Caki2 (cell line): Measurements from ENCODE around the gene QSOX2. TPM values are rescaled to one million over a fixed set of nuclear protein-coding genes. Genes with fewer than 3 reads are reported as not detected.

Experiments used
- DNase-seq: peaks from one replicate; pipeline ENCODE4 v3.0.0-alpha.2; 2015; ENCODE audit warnings: low read depth
- in situ Hi-C: cut with HindIII; loops from 2 replicates; pipeline ENCODE4 v1.10.0; 2016; ENCODE audit warnings: low sequenced_read_pairs, low pct_unique_long_range_greater_than_20kb, mixed read lengths
- total RNA-seq: library from RNA; depleted of rRNA; stranded (reverse); fragments of >200 nt; shearing (Covaris generic); gene quantifications from 2 replicates; pipeline ENCODE4 v1.2.3, GENCODE V29; 2014; ENCODE audit warnings: low replicate concordance

Gene QSOX2
- total RNA-seq, 1 experiment from 2014 or later, result 16.4 TPM

DNA sequence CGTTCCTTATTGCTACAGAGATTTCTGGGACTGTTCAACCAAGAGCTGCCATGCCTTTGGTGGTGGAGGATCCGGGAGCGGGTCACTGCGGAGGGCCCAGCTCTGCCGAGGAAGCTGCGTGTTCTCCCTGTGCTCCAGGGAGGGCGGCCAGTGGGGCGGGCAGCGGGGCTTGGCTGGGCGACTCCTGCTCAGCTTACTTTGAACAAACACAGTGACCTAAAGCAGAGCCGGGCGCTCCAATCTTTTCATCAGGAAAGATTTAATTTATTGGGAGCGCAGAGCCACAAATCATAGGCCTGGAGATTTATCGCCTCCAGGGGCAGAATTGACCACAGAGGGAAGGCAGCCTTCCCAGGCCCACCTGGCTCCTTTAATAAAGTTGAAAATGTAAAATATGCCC is 68.4 kb downstream of the QSOX2 start:
- in situ Hi-C loops, result no loop called here
- DNase-seq, result no peak

DNA sequence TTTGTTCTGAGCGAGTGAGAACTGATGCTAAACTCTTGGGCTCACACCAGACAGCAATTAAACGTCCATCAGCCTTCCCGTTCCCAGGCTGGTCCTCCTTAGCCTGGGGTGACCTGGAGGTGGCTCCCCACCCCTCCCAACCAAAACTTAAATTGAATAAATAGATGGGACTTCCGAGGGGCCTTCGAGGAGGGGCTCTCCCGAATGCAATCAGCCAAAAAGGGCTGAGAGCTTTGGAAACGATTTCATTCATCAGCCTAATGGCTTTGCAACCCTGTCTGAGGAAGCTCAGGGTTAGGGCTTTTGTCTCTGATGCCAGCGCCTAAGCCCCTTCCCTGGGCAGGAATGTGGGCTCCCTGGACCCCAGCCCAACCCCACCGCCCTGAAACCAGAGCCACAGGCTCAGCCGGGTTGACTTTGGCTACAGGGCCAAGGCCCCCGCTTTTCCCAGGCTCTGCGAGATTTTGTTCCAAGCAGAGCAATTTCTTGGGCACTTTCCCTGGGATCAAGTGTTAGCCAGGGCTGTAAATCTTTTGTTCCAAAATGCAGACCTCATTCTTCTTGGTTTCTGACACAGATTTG is 69.9 kb downstream of the QSOX2 start:
- no peak for DNase-seq
- in situ Hi-C loops, result no loop called here

DNA sequence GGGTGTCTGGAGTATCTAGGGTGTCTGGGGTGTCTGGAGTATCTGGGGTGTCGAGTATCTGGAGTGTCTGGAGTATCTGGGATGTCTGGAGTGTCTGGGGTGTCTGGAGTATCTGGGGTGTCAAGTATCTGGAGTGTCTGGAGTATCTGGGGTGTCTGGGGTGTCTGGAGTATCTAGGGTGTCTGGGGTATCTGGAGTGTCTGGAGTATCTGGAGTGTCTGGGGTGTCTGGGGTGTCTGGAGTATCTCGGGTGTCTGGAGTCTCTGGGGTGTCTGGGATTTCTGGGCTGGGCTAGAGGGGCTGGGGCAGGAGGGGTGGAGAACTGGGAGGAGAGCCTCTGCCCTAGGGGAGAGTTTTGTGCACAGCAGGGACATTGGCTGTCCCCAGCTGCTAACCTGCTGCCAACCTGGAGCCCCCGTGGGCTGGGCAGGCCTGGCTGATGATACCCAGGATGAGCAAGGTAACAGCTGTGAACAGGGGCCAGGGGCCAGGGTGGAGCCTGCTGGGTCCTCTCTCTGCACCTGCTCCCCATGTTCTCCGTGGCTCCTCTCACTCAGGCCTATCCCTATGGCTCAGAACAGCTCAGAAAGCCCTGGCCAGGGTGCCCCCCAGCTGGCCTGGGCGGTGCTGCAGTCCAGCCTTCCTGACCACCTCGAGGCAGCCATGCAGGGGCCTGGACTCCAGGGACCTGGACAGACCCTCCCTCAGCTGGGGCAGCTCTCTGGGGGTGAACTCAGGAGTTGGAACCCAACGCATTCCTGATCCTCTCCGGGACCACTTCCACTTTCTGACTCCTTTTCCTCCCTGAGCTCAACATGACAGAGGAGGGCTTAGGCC is 70.6 kb downstream of the QSOX2 start:
- in situ Hi-C loops, result no loop called here
- DNase-seq, result no peak

DNA sequence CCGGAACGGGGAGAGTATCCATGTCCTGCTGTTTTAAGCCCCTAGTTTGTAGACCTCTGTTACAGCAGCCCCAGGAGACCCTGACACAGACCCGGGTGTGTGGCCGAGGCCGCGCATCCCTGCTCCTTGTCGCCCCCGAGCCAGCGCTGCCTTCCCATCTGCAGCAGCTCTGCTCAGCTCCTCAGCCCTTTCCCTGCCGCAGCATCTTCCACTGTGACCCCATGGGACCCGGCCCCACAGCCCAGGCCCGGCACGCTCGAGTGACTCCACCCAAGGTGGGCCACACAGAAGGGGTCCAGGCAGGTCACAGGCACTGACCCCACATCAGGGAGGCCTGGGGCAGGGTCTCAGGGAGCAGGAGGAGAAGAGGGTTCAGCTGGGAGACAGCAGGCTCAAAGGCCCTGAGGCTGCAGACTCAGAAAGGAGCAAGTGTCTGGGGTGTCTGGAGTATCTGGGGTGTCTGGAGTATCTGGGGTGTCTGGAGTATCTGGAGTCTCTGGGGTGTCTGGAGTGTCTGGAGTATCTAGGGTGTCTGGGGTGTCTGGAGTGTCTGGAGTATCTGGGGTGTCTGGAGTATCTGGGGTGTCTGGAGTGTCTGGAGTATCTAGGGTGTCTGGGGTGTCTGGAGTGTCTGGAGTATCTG is 71.8 kb downstream of the QSOX2 start:
- in situ Hi-C loops, result no loop called here
- DNase-seq, result no peak

DNA sequence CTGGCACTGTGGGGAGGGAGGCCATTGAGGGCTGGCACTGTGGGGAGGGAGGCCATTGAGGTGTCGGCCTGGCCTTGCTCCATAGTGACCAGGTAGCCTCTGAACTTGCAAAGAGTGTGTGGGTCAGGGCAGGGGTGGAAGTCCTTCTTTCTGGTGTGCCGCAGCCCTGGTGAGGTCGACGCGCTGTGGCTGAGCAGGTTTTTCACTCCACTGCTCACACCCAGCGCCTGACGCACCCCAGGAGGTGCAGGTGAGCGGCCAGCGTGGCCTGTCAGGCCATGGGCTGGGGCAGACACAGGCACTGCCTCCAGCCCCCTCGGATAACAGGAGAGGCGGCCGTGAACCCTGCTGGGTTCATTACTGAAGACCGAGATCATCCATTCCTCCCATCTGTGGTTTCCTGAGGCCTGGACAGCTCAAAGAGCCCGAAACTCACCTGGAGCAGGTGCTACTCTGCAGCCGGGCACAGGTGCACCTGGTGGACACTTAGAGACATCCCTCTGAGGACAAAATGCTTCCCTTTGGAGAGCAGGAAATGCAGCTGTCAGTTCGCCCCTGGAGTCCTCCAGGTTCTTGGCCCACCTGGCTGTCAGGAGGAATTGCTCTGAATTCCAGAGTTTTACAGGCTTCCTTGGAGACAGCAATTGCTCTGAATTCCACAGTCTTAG is 73.1 kb downstream of the QSOX2 start:
- DNase-seq, result no peak
- in situ Hi-C loops, result no loop called here

DNA sequence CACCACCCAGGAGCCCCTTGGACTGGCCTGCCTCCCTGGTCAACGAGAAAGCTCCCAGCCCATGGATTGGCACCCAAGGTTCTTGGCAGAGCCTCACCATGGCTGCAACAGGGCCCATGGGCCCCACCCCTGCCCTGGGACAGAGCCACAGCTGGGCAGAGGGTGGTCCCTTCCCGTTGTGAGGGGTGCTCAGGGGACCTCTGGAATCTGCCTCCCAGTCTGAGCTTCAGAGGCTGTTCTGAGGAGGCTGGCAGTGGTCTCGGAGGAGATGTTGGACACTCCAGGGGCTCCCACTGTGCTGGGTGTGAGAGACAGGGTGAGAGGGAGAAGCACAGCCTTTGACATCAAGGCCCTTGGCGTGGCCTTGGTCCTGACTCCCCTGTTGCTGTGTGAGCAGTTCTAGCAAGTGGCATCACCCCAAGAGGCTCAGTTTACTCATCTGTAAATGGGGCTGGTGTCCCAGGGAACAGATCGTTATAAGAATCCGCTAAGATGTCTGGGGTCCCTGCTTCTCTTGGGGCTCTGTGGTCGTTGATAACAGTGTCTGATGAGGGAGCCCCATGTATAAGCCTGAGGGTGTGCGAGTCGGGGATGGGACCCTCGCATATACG is 73.7 kb downstream of the QSOX2 start:
- in situ Hi-C loops, result no loop called here
- no peak for DNase-seq

DNA sequence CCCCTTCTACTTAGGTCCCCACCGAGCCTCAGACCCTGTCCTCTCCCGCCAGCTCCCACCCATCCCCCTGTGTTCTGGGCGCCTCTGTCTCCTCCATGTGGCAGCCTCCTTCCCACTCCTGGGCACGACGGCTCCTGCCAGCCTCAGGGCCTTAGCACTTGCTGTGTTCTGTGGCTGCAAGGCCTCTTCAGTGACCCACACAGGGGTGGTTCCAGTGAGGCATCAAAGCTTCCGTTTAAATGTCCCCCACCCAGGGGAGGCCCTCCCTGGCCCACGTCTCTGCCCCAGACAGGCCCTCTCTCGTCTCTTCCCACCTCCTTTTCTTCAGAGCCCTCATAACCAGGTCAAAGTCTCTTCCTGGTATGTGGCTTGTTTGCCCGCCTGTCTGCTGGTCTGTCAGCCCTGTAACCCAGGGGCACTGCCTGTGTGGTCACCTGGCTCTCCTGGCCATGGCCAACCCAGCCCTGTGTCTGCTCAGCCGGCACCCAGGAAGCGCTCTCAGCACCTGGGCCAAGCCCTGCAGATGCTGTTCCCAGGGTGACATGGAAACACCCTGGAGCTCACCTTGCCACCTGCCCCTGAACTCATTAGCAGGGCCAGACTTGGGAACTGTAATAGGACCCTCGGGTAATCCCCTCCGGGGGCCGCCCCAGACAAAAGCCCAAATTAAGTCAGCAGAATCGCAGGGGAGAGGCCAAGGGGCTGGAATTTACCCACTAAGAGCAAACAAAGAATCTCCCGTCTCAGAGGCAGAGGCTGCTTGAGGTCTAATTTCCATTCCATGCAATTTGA is 74.4 kb downstream of the QSOX2 start:
- in situ Hi-C loops, result no loop called here
- no peak for DNase-seq

DNA sequence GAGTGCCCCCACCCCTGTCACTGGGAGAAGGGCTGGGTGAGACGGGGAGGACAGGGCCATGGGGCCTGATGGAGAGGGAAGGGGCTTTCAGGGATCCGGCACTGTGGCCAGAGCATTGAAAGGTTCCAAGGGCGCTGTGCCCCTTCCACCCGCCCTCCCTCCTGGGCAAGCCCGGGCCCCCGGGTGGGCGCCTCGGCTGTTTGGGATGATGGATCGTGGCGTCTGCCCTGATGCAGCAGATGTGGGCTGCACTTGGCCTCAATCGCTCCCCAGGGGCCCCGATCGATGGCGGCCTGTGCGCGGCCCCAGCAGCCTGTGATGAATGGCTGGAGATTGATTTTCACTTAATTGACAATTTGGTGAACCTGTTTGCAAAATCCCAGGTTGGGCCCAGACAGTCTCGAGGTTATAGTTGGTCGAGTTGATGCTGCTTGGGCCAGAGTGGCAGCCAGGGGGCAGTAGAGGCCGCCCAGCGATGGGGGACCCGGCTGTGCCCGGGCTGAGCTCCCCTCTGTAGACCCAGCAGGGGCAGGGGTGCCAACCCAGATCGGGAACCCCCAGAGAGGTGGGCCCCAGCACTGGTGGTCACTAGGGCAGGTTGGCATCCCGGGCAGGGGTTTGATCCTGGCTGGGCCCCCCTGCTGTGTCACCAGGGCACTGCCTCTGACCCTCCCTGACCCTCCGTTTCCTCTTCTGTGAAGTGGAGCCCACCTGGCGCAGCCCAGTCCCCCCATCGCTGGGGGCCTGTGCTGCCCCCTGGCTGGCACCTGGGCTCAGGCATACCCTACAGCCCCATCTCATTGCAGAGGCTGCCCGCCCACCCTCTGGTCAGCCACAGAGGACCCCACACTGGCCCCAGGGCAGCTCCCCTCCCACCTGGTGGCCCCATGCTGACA is 75.4 kb downstream of the QSOX2 start:
- peak; percentile 8 for DNase-seq
- in situ Hi-C loops, result no loop called here

DNA sequence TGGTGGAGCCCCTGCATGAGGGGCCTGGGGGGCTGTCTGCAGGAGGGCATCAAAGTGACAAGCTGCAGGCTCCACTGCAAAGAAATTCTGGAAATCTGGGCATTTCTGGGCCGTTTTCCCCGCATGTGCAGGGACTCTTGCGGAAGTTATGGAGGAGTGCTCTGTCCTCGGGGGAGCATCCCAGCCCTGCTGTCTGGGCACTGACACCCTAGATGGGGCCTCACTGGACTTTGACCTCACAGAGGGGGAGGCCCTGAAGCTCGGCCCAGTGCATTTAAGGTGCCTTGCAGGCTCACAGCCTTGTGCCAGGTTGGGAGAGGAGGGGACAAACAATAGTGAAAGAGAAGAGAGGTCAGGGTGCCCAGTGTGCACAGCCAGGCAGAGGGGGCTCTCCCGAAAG is 76.1 kb downstream of the QSOX2 start:
- in situ Hi-C loops, result no loop called here
- no peak for DNase-seq

DNA sequence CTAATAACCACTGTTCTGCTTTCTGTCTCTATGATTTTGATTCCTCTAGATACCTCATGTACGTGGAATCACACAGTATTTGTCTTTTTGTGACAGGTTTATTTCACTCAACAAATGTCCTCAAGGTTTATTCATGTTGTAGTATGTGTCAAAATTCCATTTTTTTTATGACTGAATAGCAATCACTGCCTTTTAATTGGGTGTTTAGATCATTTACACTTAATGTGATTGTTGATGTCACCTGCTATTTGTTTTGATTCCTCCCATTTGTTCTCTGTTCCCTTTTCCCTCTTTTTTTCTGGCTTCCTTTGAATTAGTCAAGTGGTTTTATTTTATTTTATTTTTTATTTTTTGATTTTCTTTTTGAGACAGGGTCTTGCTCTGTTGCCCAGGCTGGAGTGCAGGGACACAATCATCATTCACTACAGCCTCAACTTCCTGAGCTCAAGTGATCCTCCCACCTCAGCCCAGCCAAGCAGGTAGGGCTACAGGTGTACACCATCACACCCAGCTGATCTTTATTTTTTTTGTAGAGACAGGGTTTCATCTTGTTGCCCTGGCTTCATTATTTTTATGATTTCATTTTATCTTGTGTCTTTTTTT is 82.3 kb downstream of the QSOX2 start:
- in situ Hi-C loops, result no loop called here
- DNase-seq, result no peak

DNA sequence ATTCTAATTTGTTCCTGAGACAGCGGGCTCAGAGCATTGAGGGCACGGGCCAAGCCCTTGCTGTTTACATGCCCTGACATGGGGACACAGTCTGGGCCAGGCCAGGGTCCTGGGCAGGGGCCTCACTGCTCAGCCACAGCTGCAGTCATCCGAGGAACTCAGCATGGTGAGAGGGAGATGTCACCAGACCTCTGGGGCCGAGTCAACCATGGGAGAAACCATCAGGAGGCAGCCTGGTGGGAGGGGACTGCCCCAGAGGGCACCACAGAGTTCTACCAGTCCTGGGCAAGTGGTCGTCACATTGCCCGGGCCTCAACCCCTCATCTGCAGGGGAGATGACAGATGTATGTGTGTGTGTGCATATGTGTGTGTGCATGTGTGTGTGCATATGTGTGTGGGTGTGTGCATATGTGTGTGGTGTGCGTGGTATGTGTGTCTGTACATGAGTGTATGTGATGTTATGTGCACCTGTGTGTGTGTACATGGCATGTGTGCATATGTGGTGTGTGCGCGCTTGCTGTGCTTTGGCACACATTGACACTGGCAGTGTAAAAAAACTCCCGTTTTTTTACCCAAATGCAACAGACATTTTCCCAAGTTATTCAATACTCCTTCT is 84.5 kb downstream of the QSOX2 start:
- in situ Hi-C loops, result no loop called here
- no peak for DNase-seq

DNA sequence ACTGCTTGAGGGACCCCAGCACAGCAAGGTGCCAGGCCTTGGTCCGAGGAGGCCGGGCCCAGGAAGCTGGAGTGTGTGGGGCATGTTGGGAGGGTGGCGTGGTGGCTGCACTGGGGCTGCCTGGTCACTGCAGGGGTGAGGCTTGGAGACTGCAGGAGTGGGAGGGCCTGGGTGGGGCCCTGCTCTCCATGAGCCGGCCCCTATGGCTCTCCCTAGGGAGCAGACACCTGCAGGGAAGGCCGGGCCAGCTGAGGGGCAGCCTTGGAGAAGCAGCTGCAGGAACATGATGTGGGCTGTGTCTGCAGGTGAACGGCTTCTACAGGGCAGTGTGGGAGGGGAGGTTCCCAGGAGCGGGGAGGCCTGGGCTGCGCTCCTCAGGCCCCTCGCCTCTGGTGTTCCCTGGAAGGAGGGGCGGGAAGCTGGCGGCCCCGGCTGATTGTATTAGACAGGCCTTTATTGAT is 85.2 kb downstream of the QSOX2 start:
- in situ Hi-C loops, result no loop called here
- no peak for DNase-seq

DNA sequence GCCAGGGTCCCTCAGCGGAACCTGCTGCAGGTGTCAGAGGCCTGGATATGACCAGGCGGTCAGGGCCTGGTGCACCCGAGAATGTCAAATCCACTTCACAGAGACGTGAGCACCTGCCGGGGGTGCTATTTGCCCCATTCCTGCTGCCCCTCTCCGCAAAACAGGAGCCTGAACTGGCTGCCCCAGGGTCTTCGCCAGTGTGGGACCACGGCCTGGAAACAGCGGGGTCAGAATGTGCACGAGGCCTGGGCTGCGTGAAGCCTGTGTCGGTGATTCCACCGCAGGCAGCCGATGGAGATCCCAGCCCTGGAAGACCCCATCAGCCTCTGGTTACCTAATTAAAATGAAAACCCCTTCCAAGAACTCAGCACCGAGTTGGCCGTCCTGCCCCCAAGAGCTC is 85.8 kb downstream of the QSOX2 start:
- no peak for DNase-seq
- in situ Hi-C loops, result no loop called here

DNA sequence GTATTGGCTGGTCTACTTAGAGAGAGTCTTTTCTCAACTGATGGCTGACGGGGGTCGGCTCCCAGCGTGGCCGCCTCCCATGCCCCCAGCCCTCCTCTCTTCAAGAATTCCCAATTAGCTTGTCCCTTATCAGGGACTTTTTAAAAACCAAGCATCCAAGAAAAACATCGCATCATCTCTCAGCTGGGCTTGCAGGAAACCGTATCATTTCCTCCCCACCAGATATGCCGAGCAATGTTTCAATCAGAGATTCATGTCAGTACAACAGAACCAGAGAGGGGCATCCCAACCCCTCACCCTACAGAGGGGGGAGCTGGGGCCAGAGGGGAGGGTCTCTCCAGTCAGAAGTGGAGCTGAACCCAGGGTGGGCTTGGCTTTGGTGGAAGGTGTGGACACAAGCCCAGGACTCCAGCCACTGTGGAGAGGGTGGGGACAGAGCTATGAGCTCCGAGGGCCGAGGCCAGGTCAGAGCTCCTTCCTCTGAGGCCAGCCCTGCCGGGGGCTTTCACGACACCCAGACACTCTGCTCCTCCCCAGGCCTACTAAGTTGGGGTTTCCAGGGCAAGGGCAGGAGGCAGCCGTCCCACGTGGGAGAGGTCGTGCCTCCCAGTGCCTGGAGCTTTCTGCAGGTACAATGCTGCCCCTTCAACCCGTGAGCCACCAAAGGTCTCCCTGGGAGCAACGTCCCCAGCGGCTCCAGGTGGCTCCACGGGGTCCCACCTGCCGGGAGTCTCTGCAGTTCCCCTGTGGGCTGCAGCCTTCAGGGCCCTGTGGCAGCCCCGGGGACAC is 87.9 kb downstream of the QSOX2 start:
- no peak for DNase-seq
- in situ Hi-C loops, result no loop called here
